HG03280 (cell line): ENCODE results near the gene PVALEF.

ENCODE experiments used
- ATAC-seq: cut with Tn5 transposase; IDR thresholded peaks from one replicate; pipeline ENCODE4 v1.9.1; 2021; ENCODE audit warnings: mild to moderate bottlenecking, moderate library complexity; ENCODE audit not compliant: unreplicated experiment

Gene PVALEF

GRCh38 chr17:81165246-81166032 lies at the start of gene PVALEF:
Gene PVALEF, plus strand, starts transcription at chr17:81165507. Its CDS starts 15,720 bp downstream, at chr17:81181227.
- no peak for ATAC-seq

DNA sequence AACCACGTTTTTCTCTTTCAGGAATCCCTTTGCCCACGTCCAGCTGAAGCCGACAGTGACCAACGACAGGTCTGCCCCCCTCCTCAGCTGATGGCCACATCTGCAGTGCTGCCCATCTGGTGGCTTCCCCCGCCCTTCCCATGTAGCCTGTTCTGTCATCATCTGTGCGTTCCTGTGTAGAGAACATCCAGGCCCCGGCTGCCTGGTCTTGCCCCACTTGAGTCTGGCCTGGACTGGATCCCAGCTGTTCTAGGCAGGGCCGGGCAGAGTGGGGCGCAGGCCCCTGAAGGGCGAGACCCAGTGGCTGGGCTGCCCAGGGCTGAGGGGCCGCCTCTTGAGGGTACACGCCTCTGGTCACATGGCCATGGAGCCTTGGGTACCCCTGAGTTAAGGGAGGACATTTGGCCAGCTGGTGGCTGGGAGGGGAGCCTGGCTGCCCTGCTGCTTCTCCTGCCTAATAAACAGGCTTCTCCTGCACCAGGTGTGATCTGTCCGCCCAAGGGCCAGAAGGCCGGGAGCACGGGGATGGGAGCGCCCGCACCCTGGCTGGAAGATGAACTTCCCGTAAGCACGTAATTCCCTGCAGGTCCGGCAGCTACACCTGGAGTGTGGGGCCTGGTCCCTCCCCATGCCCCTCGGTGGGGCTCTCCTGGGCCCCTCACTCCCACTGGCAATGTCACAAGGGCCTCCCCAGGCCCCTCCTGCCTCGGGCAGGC lies 49.4 kb upstream of the PVALEF start:
- no peak for ATAC-seq

GRCh38 chr17:81116704-81117103 lies 48.6 kb upstream of the PVALEF start:
- ATAC-seq: no peak

DNA sequence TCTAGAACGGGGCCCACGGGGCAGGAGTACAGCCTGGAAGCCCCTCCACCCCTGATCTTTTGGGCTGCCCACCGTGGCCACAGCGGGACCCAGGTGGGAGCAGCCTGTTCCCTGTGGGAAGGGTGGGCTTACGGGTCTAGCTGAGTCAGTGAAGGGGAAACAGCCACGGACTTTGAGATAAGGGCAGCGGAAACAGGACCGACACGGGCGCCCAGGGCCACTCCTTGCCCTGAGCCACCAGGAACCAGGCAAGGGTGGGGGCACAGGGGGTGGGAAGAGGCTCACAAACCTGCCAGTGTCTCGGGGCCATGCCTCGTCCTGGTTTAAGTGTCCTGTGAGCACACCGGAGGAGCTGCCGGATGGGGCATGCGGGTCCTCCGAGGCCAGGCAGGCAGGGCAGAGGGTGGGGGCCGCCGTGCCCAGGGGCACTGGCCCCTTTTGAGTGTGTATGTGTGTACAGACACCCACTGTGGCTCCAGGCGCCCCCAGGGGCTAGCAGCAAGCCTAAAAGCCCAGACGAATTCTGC lies 47.6 kb upstream of the PVALEF start:
- no peak for ATAC-seq

- ATAC-seq: no peak
Measured at GRCh38 chr17:81118308-81119221, 46.7 kb upstream of the PVALEF start.

- ATAC-seq: peak; percentile 47
Measured at GRCh38 chr17:81119223-81120148, 45.8 kb upstream of the PVALEF start.

GRCh38 chr17:81120149-81120484 lies 45.2 kb upstream of the PVALEF start:
- ATAC-seq: no peak

GRCh38 chr17:81120695-81121621 lies 44.3 kb upstream of the PVALEF start:
- no peak for ATAC-seq

- no peak for ATAC-seq
Measured at GRCh38 chr17:81121841-81122733, 43.2 kb upstream of the PVALEF start.

GRCh38 chr17:81123052-81124048 lies 42.0 kb upstream of the PVALEF start:
- no peak for ATAC-seq

DNA sequence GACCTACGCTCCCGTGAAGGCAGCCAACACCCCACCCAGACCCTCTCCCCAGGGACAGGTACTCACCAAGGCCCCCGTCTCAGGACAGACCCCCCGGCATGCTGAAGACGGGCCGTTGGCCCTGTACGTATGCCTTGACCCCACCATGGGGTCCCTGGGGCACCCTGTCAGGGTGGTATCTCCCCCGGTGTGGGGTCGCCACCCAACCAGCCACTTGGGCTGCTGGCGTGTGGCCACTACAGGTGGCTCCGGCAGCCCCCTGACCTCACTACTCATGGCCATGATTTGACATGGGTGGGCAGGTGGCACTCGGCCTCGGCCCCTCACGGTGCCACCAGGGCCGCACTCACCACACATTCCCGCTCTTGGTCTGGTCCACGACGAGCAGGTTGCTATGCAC lies 40.9 kb upstream of the PVALEF start:
- ATAC-seq: no peak

GRCh38 chr17:81125573-81126081 lies 39.7 kb upstream of the PVALEF start:
- ATAC-seq: no peak

GRCh38 chr17:81126281-81127132 lies 38.8 kb upstream of the PVALEF start:
- no peak for ATAC-seq

GRCh38 chr17:81127133-81127455 lies 38.2 kb upstream of the PVALEF start:
- ATAC-seq: no peak

DNA sequence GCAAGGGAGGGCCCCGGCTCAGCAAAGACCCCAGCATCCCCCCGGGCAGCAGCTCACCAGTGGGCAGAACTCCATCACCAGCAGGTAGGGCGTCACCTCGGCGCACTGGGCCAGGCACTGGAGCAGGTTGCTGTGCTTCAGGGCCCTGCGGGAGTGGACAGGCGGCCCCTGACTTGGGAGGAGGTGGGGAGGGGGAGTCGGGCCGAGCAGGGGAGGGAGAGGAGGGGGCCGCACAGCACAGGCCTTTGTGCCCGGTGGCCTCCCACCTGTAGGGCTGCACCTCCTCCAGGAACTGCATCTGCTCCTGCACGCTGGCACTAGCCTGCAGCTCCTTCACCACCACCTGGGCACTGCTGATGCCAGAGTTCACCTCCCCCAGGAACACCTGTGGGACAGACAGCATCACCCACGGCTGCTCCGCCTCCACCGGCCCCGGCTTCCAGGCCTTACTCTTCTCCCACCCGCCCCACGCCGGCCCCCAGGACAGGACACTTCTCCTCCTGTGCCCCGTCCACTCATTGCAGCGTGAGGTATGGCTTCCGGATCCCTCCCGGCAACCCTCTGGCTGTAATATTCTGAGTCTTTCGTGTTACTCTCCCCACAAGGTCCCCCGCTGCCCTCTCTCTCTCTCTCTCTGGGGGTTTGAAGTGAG lies 37.7 kb upstream of the PVALEF start:
- no peak for ATAC-seq
